Thyroid gland (tissue), 4 donors: ENCODE measurements around the gene TAP2. TPM values are rescaled to one million over a fixed set of nuclear protein-coding genes. Genes with fewer than 3 reads are reported as not detected.
A peak's percentile ranks its signal among the peaks of the same experiment; 100 is the strongest.

Experiments
- DNase-seq, 2 donors: peaks; one replicate each; pipeline ENCODE4 v3.0.0-alpha.2; 2019
- H3K27ac ChIP-seq, 3 donors: fragments of 200-600 bp; sonication (generic); 1 replicate in 2 of 3; 2 replicates in 1 of 3; pipeline ENCODE4 v1.5.1; 2016 to 2019; ENCODE audit warnings: mild to moderate bottlenecking in 1 of 3, moderate library complexity in 1 of 3
- H3K27me3 ChIP-seq: fragments of 200-600 bp; sonication (generic); one replicate; pipeline ENCODE4 v1.5.1; 2019
- H3K36me3 ChIP-seq, 2 donors: fragments of 200-600 bp; sonication (generic); one replicate each; pipeline ENCODE4 v1.5.1; 2016 to 2019
- H3K4me1 ChIP-seq, 2 donors: fragments of 200-600 bp; sonication (generic); one replicate each; pipeline ENCODE4 v1.5.1; 2017 to 2019
- H3K4me3 ChIP-seq, 3 donors: fragments of 200-600 bp; sonication (generic); replicated peaks in 1 of 3; 1 replicate in 2 of 3; 2 replicates in 1 of 3; pipeline ENCODE4 v1.5.1; 2016; ENCODE audit warnings: mild to moderate bottlenecking in 1 of 3
- H3K9me3 ChIP-seq: fragments of 200-600 bp; sonication (generic); one replicate; pipeline ENCODE4 v1.5.1; 2017
- CTCF ChIP-seq, 6 experiments: fragments of 200-600 bp in 3 of 6; fragments of 450-650 bp in 3 of 6; sonication (generic) in 3 of 6; IDR thresholded peaks; one replicate each; pipeline ENCODE4 v1.5.1; 2016 to 2019; ENCODE audit warnings: antibody characterized with exemption in 6 of 6, mild to moderate bottlenecking in 2 of 6, inconsistent platforms in 1 of 6, moderate library complexity in 1 of 6
- POLR2A ChIP-seq, 2 donors: fragments of 450-650 bp; IDR thresholded peaks; one replicate each; pipeline ENCODE4 v1.6.1; 2017; ENCODE audit warnings: antibody characterized with exemption in 2 of 2, mild to moderate bottlenecking in 2 of 2, moderate library complexity in 1 of 2
- WGBS, 2 donors: methylation state at CpG; one replicate each; pipeline ENCODE4 v1.1.5; 2017; 5-methylcytosine and 5-hydroxymethylcytosine counted together
- intact Hi-C: fragments of 100-400 bp; cut with DNase I; formaldehyde crosslinking; loops from one replicate; pipeline ENCODE4 v1.15.1; 2023
- total RNA-seq, 4 donors: library from RNA; depleted of rRNA; stranded (reverse); fragments of >200 nt; gene quantifications; one replicate each; pipeline ENCODE4 v1.2.3, GENCODE V29; 2016

TAP2 gene
- total RNA-seq, 4 donors from 2014 or later, result 6.9 to 31.9 (median 8.2) TPM

DNA sequence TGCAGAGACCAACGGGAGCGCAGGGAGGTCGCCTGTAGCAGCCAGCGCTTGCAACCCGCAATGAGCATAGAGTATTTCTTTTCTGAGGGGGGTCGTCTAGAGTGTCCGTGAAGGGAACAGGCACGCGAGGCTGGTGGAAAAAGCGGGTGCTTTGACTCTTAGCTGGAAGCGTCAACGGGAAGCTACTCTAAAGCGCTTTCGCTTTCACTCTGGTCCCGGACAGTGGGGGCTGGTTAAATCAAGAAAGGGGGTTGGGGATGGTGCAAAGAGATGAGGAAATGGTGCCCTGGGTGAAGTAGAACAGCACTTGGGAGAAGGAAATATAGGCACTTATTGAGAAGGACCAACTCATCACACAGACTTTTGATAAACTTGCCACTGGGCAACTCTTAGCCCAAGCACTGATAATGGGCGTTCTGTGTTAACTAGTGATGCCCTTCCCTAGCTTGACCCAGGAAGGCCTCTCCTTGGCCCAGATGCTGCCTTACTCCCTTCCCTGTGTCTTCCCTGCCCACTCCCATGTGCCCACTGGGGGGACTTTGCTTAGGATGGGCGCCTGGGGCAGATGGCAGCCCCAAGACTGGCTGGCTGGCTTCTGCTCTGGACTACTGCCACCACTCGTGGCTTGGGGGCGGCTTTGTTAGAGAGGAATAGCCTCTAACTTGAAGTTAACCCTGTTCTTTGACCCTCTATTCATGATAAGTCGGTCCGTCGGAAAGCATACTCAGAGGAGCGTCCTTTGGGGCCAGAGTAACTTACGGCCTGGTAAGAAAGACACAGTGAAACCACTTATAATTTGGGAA lies 16.0 kb upstream of the TAP2 start:
- TF ChIP-seq CTCF (IDR thresholded peaks at IDR 0.05) (no peak), POLR2A (IDR thresholded peaks at IDR 0.05) (no peak)
- intact Hi-C loops, result no loop called here
- 16 to 19% methylated on average over 21 to 24 of the region's 24 CpGs for whole genome bisulfite sequencing, 2 donors
- peak overlapping the region; percentile 64 to 91 (median 83) for H3K4me3 ChIP-seq
- H3K27ac ChIP-seq, result peak overlapping the region; percentile 90 to 98 (median 93)
- H3K36me3 ChIP-seq, result peaks cover 5 to 11% of the 10 kb centered on the region in 2 donors
- no peaks in the 10 kb centered on the region for H3K27me3 ChIP-seq
- peaks cover 0 to 18% of the 10 kb centered on the region in 2 donors for H3K4me1 ChIP-seq
- DNase-seq, result peak; percentile 36 to 47
- H3K9me3 ChIP-seq, result no peaks in the 10 kb centered on the region

DNA sequence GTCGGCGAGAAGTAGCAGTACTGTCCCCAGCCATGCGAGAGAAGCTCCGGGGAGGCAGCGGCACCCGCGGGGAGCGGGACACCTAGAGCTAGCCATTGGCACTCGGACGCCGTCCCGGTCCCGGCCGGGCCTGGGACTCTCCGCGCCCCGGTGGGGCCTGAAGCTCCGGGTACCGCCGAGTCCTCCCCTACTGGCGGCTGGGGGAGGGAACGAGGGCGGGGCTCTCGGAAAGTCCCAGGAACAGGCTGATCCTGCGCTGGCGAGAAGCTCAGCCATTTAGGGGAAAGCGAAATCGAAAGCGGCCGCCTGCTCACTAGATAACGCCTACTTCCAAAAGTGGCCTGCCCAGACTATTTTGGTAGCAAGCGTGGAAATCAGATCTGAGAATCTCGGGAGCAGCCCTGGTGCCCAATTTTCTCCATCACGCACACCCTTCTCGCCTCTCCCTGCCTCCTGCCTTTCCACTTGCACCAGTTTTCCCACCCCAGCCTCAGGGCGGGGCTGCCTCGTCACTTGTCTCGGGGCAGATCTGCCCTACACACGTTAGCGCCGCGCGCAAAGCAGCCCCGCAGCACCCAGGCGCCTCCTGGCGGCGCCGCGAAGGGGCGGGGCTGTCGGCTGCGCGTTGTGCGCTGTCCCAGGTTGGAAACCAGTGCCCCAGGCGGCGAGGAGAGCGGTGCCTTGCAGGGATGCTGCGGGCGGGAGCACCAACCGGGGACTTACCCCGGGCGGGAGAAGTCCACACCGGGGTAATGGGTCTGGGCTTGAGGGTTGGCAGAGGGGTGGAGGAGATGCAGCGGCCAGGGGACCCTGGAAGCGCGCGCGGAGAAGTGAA lies 15.2 kb upstream of the TAP2 start, which contains the start of the genes PSMB9 and TAP1:
PSMB9 (plus strand) TSS at position 652 of the 835 bp plus-strand sequence; CDS start at position 690, 38 bp downstream.
TAP1 (minus strand) TSS at position 164 of the 835 bp plus-strand sequence; CDS start at position 96, 68 bp downstream.
- TF ChIP-seq CTCF (IDR thresholded peaks at IDR 0.05) (peak; percentile 46 to 93 (median 80)), POLR2A (IDR thresholded peaks at IDR 0.05) (peak in 1 of 2 donors; percentile 86)
- WGBS, 2 donors, result 1% methylated on average over 18 to 39 of the region's 68 CpGs
- Histone ChIP-seq H3K36me3 (peaks cover 5 to 11% of the 10 kb centered on the region in 2 donors), H3K9me3 (no peaks in the 10 kb centered on the region), H3K27me3 (no peaks in the 10 kb centered on the region), H3K27ac (peak within 1 kb of the TSS; percentile 90 to 98 (median 93)), H3K4me1 (peaks cover 0 to 18% of the 10 kb centered on the region in 2 donors), H3K4me3 (peak within 1 kb of the TSS; percentile 79 to 91 (median 83))
- intact Hi-C loops, result no loop called here
- DNase-seq, result peak; percentile 96 to 97

- 1% methylated on average over 12 to 13 of the region's 41 CpGs for WGBS, 2 donors
- peak; percentile 52 to 61 for DNase-seq
- TF ChIP-seq POLR2A (IDR thresholded peaks at IDR 0.05) (peak in 1 of 2 donors; percentile 7), CTCF (IDR thresholded peaks at IDR 0.05) (no peak)
- Histone ChIP-seq H3K9me3 (no peaks in the 10 kb centered on the region), H3K27ac (peak overlapping the region; percentile 90 to 98 (median 93)), H3K4me3 (peak overlapping the region; percentile 79 to 91 (median 83)), H3K4me1 (peaks cover 0 to 18% of the 10 kb centered on the region in 2 donors), H3K27me3 (no peaks in the 10 kb centered on the region), H3K36me3 (peaks cover 10 to 11% of the 10 kb centered on the region in 2 donors)
- intact Hi-C loops, result no loop called here
Observed at GRCh38 chr6:32852844-32853540, 14.5 kb upstream of the TAP2 start.

DNA sequence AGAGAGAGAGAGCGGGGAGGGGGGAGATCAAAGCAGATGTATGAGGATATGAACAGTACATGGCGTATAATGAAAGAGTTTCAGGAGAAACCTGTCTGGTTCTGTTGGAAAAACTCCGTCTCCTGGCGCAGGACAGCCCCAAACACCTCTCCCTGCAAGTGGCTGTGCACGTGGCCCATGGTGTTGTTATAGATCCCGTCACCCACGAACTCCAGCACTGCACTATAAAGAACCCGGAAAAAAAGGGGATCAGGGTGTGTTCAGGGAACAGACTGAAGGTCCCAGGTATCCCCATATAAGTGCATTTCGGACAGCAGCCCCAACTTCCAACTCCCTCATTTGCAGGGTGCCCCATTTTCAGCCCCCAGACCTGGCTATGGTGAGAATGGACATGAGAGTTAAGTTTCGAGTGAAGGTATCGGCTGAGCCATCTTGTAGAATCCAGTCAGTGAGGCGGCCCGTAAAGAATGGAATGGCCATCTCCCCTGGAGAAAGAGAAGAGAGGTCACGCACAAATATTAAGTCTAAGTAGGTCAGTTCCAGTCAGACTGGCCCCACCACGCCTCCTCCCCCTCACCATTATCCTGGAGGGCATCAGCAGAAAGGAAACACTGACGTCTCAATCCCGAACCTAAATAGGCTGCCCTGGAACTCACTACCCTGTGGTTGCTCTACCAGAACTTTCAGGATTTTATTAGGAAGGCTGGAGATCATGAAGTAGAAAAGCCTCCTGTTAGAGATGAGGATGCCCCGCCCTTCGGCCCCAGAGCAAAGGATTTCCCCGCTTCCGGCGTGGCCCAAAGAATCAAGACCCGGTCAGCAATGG lies 13.7 kb upstream of the TAP2 start:
- WGBS, 2 donors, result 44 to 56% methylated on average over 22 to 23 of the region's 23 CpGs

More for the DNA sequence above, 13.7 kb upstream of the TAP2 start:
- Histone ChIP-seq H3K36me3 (peaks cover 11 to 16% of the 10 kb centered on the region in 2 donors), H3K9me3 (no peaks in the 10 kb centered on the region), H3K27me3 (no peaks in the 10 kb centered on the region), H3K27ac (peak overlapping the region; percentile 90 to 98 (median 93)), H3K4me3 (peak overlapping the region; percentile 79 to 91 (median 83)), H3K4me1 (peaks cover 0 to 18% of the 10 kb centered on the region in 2 donors)
- TF ChIP-seq CTCF (IDR thresholded peaks at IDR 0.05), result no peak
- TF ChIP-seq POLR2A (IDR thresholded peaks at IDR 0.05), result no peak
- DNase-seq, result peak; percentile 46 to 51
- intact Hi-C loops, result no loop called here
